ENCODE measurements around the gene CCDC74B.
"Not testable (repeated sequence)": the region's sequence is repeated elsewhere in the genome, so short reads cannot be mapped to it uniquely, and the experiment has no call there.

The CCDC74B gene

GRCh38 chr2:130148515-130148914, 3.6 kb upstream of the CCDC74B start:
- not testable (repeated sequence) for DNase-seq

GRCh38 chr2:130143266-130144039, 1.5 kb downstream of the CCDC74B start:
- DNase-seq = not testable (repeated sequence)

GRCh38 chr2:130142396-130143265, 2.3 kb downstream of the CCDC74B start:
- not testable (repeated sequence) for DNase-seq

- DNase-seq = not testable (repeated sequence)
Observed at GRCh38 chr2:130141645-130142370, 3.1 kb downstream of the CCDC74B start.

GRCh38 chr2:130141002-130141401, 3.9 kb downstream of the CCDC74B start:
- DNase-seq = not testable (repeated sequence)

GRCh38 chr2:130140516-130140915, 4.4 kb downstream of the CCDC74B start:
- not testable (repeated sequence) for DNase-seq

GRCh38 chr2:130139331-130140280, 5.3 kb downstream of the CCDC74B start:
- DNase-seq = not testable (repeated sequence)

- DNase-seq = not testable (repeated sequence)
Observed at GRCh38 chr2:130138841-130139251, 6.1 kb downstream of the CCDC74B start.

- not testable (repeated sequence) for DNase-seq
Observed at GRCh38 chr2:130138326-130138725, 6.6 kb downstream of the CCDC74B start.

GRCh38 chr2:130137118-130137517, 7.8 kb downstream of the CCDC74B start:
- not testable (repeated sequence) for DNase-seq

GRCh38 chr2:130136546-130136945, 8.4 kb downstream of the CCDC74B start:
- DNase-seq = not testable (repeated sequence)

GRCh38 chr2:130135692-130136541, 9.0 kb downstream of the CCDC74B start:
- no peak for DNase-seq

- peak; percentile 77 for DNase-seq
Observed at GRCh38 chr2:130129120-130129829, 15.6 kb downstream of the CCDC74B start, which contains the start of gene POTEF. Gene POTEF (minus strand): TSS chr2:130129222. CDS start chr2:130120515, 8,707 bp downstream.

- DNase-seq = not testable (repeated sequence)
Observed at GRCh38 chr2:130128464-130128863, 16.4 kb downstream of the CCDC74B start.

GRCh38 chr2:130127726-130128125, 17.2 kb downstream of the CCDC74B start:
- DNase-seq = not testable (repeated sequence)

GRCh38 chr2:130120924-130121323, 24.0 kb downstream of the CCDC74B start:
- DNase-seq = not testable (repeated sequence)

GRCh38 chr2:130102597-130103363, 42.1 kb downstream of the CCDC74B start:
- DNase-seq = not testable (repeated sequence)
